Activated CD8-positive, alpha-beta memory T cell treated with anti-CD3 and anti-CD28 coated beads for 4 hours (primary cell): ENCODE measurements around the gene BACE2.

ENCODE experiments used
- DNase-seq, 2 donors: peaks; one replicate each; pipeline ENCODE4 v3.0.0-alpha.2; 2020; ENCODE audit warnings: low read depth in 2 of 2

Gene BACE2

DNA sequence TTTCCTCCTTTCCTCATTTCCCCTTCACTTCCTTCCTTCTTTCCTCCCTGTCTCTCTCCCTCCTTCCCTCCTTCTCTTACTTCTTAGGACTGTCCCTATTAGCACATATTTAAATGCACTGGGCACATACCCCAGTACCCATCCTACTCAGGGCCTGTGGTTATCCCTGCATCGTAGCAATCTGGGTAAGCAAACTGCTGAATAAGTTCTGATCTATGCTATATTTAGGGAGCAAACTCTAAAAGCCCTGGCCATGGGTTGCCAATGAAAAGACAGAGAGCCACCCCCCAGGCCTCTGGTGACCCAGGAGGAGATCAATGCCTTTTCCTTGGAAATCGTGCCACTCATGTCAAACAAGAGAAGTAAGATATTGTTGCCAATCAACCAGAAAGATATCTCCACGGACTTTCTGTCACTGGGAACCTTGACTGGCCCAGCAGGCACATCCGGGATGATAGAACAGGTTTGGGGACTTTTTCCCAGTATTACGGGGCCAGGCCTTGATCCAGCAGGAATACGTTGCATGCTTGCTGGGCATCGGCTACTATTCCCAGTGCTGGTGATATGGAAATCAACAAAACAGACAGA, 154.0 kb downstream of the BACE2 start:
- no peak for DNase-seq

DNA sequence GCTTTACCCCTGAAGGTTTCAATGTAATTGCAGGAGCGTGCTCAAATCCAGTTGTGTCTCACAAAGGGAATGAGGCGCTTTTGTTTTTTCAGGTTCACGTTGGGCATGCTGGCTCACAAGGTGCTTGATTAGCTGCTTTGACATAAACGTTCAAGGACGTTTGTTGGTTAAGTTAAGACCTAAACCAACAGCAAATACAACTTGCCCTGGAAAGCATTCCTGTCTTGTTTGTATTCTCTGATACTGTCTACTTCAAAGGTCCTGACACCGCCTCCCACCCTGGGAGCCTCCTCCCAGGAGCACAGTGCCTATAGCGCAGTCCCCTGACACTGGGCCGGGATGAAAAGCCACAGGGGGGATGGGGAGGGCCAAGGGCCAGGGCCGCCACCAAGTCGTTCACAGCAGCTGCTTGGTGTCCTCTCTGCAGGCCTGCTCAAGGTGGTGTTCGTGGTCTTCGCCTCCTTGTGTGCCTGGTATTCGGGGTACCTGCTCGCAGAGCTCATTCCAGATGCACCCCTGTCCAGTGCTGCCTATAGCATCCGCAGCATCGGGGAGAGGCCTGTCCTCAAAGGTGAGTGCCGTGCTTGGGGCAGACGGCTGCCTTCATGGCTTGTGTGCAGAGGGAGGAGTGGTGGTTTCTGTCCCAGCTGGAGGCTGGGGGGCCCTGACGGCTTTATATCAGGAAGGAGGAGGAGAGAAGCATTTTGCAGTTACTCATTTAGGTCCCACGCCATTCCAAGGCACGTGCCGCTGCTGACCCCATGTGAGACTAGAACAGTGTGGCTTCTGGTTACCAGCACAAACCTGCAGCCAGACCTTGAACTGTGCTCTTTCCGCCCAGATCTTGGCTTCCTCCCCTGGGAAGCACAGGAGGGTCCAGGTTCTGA, 154.8 kb downstream of the BACE2 start:
- DNase-seq, result no peak

DNA sequence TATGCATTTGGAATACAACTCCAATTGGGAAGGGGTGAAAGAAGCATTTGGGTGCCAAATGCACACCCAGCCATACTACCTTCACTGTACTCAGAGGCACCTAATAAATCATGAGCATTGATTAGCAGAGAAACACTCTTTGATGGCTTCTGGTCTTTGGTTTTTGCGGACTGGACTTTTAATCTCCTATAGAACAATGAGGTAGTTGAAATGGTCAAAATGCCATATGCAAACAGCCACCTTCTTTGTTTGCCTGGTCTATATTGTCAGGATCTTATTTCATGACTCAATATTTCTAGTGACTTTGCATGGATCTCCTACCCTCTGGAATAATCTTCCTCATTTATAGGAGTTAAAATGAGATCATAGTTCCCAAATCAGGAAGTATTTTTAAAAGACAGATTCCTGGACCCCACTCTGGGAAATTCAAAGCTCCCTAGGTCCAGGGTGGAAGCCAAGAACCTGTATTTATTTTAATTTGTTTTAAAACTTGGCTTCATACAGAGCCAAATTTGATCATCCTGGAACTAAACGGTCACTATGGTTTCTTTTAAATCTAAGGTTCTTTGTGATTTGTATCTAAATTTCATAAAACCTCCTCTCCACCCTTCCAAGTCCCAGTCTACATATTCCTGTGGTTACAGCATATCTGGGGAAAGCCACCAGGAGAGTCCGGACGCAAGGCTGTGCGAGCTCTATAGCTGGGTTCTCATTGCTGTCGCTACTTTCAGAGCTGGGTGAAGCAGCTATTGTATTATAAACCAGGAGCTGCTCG, 157.4 kb downstream of the BACE2 start:
- DNase-seq, result no peak

DNA sequence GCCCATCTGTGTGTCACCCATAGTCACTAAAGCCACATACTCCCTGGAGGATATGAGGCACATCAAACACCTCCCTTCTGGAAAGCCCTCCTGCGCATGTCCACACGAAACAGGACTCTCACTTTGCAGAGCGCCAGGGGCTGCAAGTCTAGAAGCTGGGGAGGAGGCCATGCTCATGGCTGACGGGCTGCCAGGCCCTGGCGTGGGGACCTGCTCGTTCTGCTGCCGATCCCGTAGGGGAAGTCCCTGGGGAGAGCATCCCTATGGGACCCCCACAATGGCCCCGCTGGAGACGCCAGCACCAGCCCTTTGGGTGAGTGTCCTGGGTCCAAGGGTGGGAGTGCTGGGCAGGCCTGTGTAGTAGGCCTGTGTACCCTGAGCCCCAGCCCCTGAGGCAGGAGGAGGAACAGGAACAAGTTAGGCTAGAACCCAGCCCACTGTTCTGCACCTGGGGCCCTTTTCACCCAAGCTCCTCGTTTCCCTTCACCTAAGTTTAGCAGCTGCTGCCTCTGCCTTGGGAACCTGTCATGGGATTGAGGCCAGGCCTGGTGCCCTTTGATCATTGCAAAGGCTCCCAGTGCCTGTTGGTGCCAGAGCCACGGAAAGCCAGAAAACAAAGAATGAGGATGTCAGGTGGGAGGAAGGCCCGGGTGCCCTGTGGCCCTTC, 158.6 kb downstream of the BACE2 start:
- no peak for DNase-seq

DNA sequence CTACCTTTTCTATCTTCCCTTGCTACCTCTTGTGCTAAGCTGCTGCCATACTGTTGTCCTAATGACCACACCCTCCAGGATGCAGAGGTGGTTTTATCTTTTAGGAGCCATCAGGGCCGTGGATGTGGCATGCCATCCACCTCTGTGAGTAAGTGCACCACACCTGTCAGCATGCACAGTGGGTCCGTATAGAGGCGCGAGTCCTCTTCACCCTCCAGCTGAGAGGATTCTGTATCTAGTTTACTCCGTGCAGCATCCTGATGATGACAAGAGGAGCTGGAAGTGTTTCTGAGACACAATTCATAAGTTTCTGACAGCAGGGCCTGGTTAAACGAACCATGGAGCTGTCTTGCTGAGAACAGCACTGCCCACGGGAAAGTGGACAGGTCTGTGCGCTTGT, 159.8 kb downstream of the BACE2 start:
- DNase-seq, result no peak

DNA sequence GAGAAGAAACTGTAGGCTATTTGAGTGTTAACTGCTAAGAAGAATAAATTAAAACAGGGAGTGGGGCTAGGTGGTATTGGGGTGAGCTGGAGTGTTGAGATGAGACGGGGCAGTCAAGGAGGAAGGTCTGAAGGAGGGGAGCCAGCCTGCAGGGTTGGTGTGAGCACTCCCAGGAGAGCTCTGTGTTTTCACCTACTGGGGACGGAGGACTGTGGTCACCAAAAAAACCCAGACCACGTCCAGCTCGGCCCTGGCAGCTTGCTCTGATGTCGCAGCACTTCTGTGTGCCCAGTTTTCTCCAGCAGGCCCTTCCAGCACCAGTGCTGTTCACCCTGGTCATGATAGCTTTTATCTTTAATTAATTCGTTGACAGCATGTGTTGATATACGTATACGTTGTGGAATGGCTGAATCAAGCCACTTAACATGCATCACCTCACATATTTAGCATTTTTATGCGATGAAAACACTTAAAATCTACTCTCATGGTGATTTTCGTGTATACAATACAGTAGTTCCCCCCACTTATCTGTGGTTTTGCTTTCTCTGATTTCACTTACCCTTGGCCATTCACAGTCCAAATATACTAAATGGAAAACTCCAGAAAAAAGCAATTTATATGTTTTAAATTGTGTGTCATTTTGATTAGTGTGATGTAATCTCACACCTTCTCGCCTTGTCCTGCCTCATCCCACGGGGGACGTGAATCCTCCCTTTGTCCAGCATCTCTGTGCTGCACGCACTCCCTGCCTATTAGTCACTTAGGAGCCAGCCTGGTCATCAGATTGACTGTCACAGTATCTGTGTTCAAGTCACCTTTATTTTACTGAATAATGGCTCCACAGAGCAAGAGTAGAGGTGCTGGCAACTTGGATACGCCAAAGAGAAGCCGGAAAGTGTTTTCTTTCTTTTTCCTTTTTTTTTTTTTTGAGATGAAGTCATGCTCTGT, 161.0 kb downstream of the BACE2 start:
- no peak for DNase-seq
